Measurements from ENCODE around the gene NELL1.

NELL1 gene

DNA sequence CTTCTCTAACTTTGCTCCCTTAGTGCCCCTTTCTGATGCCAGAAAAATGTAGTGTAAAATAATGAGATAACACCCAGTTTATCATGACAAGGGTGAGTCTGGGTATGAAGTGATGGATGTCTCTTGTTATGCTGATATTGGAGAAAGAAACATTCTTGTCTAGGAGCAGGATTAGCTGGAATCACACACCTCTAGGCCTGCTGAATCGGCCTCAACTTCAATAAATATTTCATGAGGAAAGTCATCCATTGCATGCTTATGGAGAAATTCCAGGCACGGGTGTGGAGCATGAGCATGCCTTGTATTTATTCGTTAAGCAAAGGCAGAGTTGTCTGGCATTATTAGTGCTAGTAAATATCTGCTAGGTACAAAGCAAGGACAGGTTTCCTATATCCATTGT is 113.4 kb downstream of the NELL1 start:
- in situ Hi-C loops (cut with HindIII; ENCODE audit: low sequenced_read_pairs) = no loop called here
- no peak for TF ChIP-seq CTCF (IDR thresholded peaks at IDR 0.05; ENCODE audit: low read depth, low read length, missing control alignments)
- no peak overlapping the region for H3K4me3 ChIP-seq (ENCODE audit: low read depth, low read length)
- DNase-seq (ENCODE audit: low read depth) = no peak

DNA sequence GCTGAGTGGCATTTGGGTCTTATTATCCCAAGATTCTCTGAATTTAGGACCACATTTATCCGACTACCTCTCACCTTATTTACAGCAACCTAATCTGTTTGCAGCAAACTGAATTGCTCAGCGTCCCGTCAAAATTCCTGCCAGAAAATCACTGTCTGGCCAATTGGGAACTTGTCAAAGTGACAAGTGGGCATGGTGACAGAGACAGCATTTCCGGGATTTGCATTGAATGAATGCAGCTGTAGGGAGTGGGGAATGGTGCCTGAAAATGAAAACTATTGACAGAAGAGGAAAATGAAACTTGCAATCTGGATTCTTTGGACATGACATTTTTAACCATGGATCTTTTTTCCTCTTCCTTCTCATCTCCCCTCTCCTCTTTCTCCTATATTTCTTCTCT is 113.8 kb downstream of the NELL1 start:
- no peak for DNase-seq (ENCODE audit: low read depth)

DNA sequence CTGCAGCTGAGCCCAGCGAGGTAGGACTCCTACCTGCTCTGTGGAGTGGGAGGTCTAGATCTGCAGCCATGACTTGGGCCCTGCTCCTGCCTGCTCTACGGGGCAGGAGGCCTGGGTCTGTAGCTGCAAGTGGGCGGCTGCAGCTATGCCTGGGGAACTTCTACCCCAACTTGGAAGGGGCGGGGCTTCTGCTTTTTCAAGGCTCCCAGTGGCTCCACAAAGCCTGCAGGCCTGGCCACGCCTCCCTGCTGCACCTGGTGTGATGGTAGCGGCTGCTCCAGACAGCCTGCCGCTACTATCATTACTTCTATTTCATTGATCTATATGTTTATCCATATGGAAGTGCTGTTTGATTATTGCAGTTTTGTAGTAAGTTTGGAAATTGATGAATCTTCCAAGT is 121.2 kb downstream of the NELL1 start:
- no peak overlapping the region for H3K4me3 ChIP-seq (ENCODE audit: low read depth, low read length)
- no peak for DNase-seq (ENCODE audit: low read depth)
- no peak for TF ChIP-seq CTCF (IDR thresholded peaks at IDR 0.05; ENCODE audit: low read depth, low read length, missing control alignments)
- in situ Hi-C loops (cut with HindIII; ENCODE audit: low sequenced_read_pairs) = no loop called here

More for the DNA sequence above, 113.8 kb downstream of the NELL1 start:
- TF ChIP-seq CTCF (IDR thresholded peaks at IDR 0.05; ENCODE audit: low read depth, low read length, missing control alignments) = no peak
- no peak overlapping the region for H3K4me3 ChIP-seq (ENCODE audit: low read depth, low read length)
- in situ Hi-C loops (cut with HindIII; ENCODE audit: low sequenced_read_pairs) = no loop called here

GRCh38 chr11:20795005-20795404 is 125.6 kb downstream of the NELL1 start:
- no peak overlapping the region for H3K4me3 ChIP-seq (ENCODE audit: low read depth, low read length)
- in situ Hi-C loops (cut with HindIII; ENCODE audit: low sequenced_read_pairs) = no loop called here
- no peak for DNase-seq (ENCODE audit: low read depth)
- TF ChIP-seq CTCF (IDR thresholded peaks at IDR 0.05; ENCODE audit: low read depth, low read length, missing control alignments) = no peak

GRCh38 chr11:20808328-20808727 is 138.9 kb downstream of the NELL1 start:
- in situ Hi-C loops (cut with HindIII; ENCODE audit: low sequenced_read_pairs) = no loop called here
- TF ChIP-seq CTCF (IDR thresholded peaks at IDR 0.05; ENCODE audit: low read depth, low read length, missing control alignments) = no peak
- H3K4me3 ChIP-seq (ENCODE audit: low read depth, low read length) = no peak overlapping the region
- DNase-seq (ENCODE audit: low read depth) = no peak

GRCh38 chr11:20821046-20821445 is 151.7 kb downstream of the NELL1 start:
- in situ Hi-C loops (cut with HindIII; ENCODE audit: low sequenced_read_pairs) = no loop called here
- TF ChIP-seq CTCF (IDR thresholded peaks at IDR 0.05; ENCODE audit: low read depth, low read length, missing control alignments) = no peak
- no peak for DNase-seq (ENCODE audit: low read depth)
- H3K4me3 ChIP-seq (ENCODE audit: low read depth, low read length) = no peak overlapping the region

GRCh38 chr11:20821470-20821869 is 152.1 kb downstream of the NELL1 start:
- DNase-seq (ENCODE audit: low read depth) = no peak
- no peak overlapping the region for H3K4me3 ChIP-seq (ENCODE audit: low read depth, low read length)
- TF ChIP-seq CTCF (IDR thresholded peaks at IDR 0.05; ENCODE audit: low read depth, low read length, missing control alignments) = no peak
- in situ Hi-C loops (cut with HindIII; ENCODE audit: low sequenced_read_pairs) = no loop called here
